GM12875 (cell line): ENCODE results near the gene BRS3.

Experiments used
- H3K4me3 ChIP-seq: one replicate; pipeline ENCODE4 v1.5.1; 2011; ENCODE audit warnings: low read depth, low read length, control low read depth
- CTCF ChIP-seq: IDR thresholded peaks from 2 replicates; pipeline ENCODE4 v1.5.1; 2011; ENCODE audit warnings: low read depth, mild to moderate bottlenecking, control low read depth, inconsistent platforms, low read length, moderate library complexity, borderline replicate concordance; ENCODE audit not compliant: insufficient read depth

Gene BRS3

GRCh38 chrX:136523770-136524169, 36.0 kb downstream of the BRS3 start:
- no peak overlapping the region for H3K4me3 ChIP-seq
- no peak for TF ChIP-seq CTCF

GRCh38 chrX:136525738-136526606, 38.2 kb downstream of the BRS3 start:
- no peak overlapping the region for H3K4me3 ChIP-seq
- TF ChIP-seq CTCF, result no peak

- TF ChIP-seq CTCF, result no peak
- H3K4me3 ChIP-seq, result no peak overlapping the region
These were observed 41.0 kb downstream of the BRS3 start for GRCh38 chrX:136528645-136529315.

GRCh38 chrX:136529795-136530194, 42.0 kb downstream of the BRS3 start:
- no peak for TF ChIP-seq CTCF
- H3K4me3 ChIP-seq, result no peak overlapping the region

GRCh38 chrX:136531951-136532350, 44.2 kb downstream of the BRS3 start, which contains the start of gene VGLL1:
Gene VGLL1 (plus strand): TSS chrX:136532215. CDS start chrX:136536021, 3,806 bp downstream.
- H3K4me3 ChIP-seq, result no peak within 1 kb of the TSS
- TF ChIP-seq CTCF, result no peak

- no peak for TF ChIP-seq CTCF
- no peak overlapping the region for H3K4me3 ChIP-seq
These were observed 46.4 kb downstream of the BRS3 start for GRCh38 chrX:136534131-136534530.
